GM21526 (cell line): ENCODE data around the gene RAD9A.

Source experiments
- ATAC-seq: cut with Tn5 transposase; IDR thresholded peaks from one replicate; pipeline ENCODE4 v1.9.1; 2021; ENCODE audit warnings: moderate library complexity; ENCODE audit not compliant: unreplicated experiment, low FRiP score

RAD9A gene

DNA sequence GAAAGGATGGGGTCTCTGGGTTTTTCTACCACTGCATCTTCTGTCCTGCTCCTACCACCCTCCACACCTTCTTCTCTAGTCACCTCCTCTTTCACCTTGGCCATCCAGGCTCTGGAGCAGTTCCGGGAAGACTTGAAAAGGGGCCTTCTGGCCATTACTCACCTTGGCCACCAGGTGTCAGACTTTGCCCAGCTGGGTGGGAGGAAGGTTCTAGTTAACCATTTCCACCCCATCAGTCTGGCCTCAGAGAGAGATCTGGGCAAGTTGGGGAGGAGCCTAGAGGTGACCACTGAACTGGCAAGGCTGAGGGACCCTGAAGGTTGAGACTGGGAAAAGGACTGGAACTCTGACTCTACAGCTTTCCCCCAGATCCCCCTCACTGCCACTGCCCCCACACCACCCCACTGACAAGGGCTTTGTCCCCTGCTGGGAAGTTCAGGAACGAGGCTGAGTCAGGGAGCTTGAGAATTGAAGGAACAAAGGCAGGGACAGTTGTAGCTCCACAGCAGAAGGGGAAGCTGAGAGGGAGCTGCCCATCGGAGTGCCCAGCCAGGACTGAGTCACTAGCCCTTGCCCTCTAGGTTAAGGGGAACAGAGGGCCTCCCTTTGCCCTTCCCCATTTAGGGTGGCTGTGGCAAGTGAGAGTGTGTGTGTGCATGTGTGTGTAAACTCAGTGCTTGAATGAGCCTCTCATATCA, 34.8 kb upstream of the RAD9A start:
- ATAC-seq: no peak

DNA sequence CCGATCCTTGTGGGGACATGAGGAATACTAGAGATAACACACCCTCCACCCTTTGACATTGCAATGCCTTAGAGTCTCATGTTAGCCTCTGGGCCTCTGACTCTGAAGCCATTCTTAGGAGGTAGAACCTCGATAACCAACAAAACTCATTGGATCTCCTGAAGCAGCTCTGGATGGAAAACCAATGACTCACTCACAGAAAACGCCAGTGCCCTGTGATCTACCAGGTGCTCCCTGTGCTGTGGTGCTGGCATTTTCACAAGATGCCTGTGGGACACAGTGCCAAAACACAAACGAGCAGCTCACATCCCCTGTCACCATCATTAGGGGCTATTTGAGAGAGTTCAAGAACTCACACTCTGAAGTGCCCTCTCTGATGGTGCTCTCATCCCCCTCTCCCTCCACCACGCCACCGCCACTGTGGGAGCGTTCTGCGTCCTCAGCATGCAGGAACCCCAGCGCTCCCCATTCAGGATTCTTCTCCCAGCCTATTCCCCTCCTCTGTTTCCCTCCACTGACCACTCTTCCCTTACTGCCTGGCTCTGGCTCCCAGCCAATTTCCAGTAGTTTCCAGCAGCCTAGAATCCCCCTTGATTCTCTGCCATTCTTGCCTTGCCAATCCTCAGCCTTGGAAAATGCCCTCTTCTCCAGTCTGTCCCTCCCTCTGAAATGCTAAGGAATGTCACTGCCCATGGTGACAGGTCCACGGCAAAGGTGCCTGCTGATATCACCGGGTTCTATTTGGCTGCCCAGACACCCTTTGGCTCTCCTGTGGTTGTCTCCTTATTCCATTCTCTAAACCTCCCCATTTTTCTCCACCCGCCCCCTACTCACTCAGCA, 33.7 kb upstream of the RAD9A start:
- ATAC-seq: no peak

DNA sequence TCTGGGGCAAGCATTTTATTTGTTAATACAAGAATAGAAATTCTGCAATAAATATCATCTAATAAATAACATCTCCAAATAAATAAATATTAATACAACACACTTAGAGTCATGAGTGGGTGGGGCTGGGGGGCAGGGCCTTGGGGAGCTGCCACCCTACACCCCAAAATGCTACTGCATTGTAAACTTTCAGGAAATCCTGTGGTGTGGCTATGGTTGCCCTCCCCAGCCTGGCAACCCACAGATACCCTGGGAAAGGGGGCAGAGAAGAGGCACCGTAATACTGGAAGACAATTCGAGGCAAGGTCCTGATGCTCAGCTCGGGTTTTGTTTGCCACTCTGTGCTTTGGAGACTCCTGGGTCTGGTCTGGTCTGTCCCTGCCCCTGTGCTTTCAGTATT, 27.6 kb upstream of the RAD9A start:
- no peak for ATAC-seq

DNA sequence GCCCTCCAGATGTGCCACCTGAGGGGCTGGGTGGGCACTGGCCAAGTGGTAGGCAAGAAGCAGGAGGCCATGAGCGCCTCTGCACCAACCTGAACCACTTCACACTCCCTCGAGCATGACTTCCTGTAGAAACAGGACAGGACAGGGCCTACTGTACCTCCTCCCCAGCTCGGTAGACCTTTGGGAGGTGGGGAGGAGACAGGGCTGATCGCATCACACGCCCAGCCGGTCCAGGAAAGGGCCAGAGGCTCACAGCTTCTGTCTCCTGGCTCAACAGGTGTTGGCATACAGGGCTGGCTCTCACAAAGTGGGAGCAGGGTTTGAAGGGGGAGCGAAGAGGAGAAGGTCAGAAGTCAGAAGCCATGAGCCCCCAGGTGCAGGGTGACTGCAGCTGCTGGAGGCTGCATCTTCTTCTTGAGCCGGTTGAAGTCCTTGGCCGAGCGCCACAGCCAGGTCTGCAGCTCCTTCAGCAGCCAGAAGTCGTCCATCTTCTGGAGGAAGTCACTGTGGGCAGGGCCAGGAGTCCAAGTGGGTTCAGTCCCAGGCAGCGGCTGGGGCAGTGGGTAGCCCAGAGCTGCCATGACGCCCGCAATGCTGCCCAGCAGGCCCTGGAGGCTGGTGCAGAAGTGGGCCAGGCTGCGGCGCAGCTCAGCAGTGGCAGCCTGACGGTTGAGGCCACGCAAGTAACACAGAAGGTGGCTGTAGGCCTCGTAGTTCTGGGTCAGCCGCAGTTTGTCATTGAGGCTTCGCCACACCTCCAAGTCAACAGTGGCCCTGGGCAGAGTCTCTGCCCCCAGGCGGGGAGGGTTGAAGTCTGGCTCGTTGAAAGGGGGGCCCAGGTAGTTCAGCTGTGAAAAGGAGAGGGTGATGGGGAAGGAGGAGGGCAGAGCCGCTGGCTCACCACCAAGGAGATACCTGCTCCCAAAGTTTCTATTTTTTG, 26.7 kb upstream of the RAD9A start:
- no peak for ATAC-seq

DNA sequence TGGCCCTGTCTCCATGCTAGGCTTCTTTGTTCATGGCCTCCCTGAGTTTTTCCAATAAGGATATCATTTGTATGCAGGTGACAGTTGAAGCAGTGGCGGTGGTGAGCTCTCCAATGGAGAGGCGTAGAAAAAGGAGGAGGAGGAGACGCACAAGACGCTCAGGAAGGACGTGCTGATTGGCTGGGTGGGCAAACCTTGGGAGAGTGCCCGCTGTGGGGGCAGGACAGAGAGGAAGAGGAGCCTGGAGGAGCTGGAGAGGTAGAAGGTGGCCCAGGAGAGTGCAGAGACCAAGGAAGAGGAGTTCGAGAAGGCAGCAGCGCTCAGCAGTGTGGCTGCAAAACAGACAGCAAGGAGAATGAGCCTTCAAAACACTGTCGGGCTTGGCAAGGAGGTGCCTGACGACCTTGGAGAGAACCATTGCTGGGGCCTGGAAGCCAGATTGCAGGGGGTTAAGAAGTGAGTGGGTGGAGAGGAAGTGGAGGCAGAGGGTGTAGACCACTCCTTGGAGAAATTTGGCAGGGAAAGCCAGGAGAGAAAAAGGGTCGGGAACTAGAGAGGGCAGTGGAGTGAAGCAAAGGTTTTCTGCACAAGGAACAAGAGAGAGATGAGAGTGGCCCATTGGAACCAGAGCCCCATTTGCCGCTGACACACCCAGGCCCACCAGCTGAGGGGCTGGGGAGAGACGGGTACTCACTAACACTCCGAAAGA, 25.9 kb upstream of the RAD9A start:
- ATAC-seq: no peak

DNA sequence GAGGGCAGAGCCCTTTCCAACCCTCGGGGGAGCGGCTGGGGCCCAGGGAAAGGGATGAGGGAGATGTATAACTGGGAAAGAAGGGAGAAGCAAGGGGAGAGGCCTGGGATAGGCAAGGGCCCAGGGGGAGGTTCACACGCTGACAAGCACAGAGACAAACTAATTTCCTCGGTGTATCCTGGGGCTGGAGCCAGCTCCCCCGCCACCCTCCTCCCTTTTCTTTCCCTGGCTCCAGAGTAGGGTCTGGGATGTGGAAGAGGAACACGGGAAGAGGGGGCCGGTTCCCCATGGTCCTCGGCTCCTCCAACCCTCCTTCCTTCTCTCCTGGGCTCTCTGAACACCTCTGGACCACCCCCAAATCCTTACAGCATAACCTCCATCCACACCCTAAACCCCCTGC, 25.2 kb upstream of the RAD9A start:
- ATAC-seq: no peak

DNA sequence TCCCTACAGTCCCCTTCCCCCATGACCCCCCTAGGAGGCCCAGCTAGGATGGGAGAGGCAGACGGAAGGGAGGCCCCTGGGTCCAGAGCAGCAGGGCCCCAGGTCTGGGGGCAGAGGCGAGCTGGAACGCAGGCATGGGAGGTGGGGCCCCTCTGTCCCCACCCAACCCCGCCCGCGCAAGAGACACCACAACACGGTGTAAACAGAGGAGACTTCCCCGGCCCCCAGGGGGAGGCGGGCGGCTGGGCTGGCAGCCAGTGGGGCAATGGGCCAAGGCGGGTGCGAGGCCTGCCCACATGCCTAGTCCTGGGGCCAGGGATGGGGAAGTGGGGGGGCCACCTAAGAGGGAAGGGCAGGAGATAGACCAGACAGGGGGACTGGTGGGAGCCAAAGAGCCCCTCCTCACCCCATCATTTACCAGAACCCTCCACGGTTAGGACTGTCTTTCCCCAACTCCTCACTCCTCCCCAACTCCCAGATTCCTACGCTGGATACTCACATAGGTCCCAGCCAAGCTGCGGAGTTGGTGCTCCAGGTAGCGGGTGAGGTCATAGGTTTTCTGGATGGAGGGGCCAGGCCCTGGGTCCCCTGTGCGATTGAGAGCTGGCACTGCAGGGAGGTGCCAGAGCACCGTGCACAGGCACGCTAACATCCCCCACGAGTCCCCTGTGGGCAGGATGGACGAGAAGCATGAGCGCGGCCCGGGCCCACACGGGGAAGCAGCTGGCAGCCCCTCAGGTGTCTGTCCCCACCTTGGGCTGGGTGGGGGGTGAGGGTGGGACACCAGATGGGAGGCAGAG, 24.6 kb upstream of the RAD9A start:
- ATAC-seq: no peak

DNA sequence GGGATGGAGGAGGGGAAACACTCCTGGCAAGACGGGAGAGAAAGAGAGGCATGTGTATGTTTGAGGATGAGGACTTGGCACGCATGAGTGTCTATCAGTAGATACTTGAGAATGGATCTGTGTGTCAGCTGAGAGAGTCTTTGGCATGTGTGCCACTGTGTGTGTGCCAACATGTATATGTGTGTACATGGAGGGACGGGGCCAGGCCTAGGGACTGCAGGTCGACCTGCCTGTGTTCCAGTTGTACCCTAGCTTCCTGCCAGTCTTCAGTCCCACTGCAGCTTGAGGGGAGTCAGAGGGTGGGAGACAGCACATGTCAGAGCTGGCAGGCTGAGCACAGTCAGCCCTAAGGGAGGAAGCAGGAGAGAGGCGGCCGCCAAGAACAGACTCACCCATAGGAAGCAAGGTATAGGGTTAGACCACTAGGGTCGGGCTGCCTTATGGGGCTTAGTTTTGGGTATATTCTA, 24.0 kb upstream of the RAD9A start:
- ATAC-seq: no peak

DNA sequence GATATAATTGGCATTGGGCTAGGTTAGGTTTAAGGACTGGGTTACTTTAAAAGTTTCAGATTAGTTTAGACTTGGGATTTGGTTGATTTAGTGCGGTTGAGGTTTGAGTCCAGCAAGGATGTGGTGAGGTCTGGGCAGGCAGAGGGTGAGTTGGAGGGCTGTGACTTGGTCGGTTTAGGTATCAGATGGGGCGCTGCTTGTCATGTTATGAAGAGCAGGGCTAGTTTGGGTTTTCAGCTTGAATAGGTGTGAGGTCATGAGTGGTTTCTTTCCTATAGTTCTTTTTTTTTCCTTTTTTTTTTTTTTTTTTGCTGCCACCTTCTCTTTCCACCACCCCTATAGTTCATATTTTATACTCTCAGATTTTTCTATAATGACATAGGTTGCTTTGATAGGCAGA, 23.2 kb upstream of the RAD9A start:
- ATAC-seq: no peak

DNA sequence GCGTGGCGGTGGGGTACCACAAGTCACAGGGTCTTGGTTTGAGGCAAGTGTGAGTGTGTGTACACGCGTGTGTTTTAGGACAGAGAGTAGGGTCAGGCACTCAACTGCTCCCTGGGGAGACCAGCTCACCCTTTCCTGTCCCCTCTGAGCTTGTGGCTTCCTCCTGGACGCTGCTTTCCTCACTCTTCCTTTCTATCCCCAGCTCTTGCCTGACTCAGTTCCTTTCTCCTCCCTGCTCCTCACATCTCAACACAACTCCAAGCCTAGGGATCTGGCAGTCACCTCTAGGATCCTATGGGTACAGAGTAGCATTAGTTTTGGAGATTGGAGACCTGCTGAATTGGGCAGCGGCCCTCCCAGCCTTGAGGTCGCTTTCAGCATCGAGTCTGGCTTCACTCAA, 22.5 kb upstream of the RAD9A start:
- ATAC-seq: no peak

DNA sequence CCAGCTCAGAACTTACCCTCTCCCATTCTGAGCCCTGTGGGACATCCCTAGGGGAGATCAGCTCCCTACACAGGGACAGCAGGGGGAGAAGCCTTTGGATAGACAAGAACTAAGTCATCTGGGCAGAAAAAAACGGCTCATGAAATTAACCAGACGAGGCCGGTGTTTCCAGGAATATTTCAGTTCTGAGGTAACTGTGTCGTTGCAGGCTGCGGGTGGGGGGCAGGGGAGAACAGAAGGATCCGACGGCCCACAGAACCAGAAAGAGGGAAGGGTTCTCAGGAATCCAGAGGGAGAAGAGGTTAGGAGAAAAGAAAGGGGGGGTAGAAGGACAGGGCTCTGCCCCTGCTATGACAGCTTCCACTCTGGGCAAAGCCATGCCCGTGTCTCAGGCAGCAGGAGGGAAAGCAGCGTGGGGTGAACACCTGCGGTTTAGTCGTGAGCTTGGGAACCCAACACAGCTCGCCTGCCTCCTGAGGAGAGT, 21.9 kb upstream of the RAD9A start:
- no peak for ATAC-seq

DNA sequence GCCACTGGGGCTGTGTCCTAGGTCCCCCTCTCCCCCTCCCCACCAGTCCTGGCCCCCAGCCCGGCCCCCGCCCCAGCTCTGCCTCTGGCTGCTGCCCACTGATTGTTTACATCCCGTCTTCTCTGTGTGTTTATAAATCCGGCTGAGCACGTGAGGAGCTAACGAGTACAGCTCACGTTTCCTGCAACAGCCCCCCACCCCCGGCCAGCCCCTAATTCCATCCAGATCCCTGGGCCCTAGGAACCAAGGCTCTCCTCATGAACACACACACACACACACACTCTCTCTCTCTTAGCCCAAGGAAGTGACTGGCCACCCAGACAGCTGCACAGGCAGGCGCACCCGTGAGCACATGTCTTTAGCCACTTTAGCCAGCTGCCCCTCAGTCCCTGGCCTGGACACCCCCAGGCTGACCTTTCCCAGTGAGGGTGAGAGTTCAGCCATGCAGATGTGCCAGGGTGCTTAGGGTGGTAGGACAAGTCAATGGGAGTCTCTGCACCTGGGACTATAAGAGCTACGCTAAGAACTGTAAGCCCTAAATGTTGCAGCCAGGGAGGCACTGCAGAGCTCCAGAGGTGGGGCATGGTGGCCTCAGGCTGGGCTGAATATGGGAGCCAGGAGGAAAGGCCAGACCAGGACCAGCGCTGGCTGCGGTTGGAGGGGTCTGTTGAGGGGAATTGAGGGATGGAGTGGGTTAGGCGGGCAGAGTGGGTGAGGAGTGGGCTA, 21.3 kb upstream of the RAD9A start:
- ATAC-seq: no peak

DNA sequence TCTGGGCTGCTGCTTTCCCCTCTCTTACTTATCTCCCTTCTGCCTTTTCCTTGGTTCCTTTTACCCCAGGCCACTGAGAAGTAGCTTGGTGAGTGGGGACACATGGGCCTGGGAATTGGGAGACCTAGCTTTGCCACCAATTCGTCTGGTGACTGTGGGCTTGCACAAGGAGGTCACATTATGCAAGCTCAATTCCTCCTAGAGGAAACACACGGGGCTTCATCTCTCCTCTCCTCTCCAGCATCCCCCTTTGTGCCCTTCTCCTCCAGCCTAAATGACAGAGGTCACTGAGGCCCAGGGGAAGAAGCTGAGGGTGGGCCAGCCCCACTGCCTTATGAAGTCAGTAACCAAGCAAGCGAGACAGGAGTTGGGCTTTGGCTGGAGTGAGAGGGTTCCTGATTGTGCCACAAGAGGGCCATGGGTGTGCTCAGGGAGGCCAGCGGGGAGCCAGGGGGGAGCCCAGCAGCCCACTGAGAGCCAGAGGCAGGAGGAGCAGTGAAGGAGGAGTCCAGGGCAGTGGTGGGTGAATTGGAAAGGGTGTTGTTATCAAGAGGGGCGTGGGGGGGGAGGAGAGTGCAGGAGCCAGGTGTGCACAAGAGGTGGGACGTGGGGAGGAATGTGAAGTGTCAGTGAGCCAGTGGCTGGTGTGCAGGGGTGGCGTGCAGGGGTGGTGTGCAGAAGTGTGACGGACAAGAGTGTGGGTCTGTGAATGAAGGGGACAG, 20.4 kb upstream of the RAD9A start:
- no peak for ATAC-seq

DNA sequence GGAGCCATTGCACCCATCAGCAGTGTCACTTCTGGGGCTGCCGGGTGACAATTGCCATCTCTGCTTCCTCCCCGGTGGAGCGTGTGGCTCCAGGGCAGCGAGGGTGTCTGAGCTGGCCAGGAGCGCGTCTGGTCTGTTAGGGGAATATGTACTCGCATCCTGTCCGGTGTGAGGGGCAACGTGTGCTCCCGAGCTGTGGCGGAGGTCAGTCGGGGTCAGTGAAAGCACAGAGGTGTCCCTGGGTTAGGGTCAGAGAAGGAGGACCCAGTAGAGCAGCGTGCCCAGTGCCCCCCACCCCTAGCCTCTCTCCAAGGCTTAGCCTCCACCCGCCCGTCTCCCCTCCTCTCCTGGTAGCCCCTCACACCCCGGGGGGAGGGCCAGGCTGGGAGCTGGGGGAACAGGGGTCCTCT, 19.9 kb upstream of the RAD9A start:
- ATAC-seq: no peak

DNA sequence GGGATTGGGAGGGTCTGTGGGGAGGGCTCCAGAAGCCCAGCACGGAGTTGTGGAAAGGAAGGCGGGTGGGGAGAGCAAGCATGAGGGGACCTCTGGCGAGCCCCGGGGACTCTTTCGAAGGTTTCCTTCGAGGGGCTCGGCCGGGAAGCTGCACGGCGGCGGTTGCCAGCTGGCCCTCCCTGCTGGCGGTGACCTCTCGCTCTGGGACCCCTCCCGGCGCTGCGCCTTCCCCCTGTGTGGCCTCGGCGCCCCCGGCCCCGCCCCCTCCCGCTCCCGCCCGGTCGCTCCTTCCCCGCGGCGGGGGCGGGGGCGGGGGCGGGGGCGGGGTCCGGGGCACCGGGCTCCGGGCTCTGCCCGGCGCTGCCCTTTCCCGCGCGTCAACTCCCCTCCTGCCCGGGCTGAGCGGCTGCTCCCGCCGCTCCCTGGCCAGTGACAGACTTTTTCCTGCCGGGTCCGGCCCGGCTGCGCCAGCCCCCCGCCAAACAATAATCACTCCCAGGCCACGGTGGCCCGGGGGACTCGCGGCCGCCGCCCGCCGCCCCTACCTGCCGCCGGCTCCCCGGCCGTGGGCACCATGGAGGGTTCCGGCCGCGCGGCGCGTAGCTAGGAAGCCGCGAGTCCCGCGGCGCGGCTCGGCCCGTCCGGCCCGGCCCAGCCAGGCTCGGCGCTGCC, 19.3 kb upstream of the RAD9A start:
- ATAC-seq: no peak

DNA sequence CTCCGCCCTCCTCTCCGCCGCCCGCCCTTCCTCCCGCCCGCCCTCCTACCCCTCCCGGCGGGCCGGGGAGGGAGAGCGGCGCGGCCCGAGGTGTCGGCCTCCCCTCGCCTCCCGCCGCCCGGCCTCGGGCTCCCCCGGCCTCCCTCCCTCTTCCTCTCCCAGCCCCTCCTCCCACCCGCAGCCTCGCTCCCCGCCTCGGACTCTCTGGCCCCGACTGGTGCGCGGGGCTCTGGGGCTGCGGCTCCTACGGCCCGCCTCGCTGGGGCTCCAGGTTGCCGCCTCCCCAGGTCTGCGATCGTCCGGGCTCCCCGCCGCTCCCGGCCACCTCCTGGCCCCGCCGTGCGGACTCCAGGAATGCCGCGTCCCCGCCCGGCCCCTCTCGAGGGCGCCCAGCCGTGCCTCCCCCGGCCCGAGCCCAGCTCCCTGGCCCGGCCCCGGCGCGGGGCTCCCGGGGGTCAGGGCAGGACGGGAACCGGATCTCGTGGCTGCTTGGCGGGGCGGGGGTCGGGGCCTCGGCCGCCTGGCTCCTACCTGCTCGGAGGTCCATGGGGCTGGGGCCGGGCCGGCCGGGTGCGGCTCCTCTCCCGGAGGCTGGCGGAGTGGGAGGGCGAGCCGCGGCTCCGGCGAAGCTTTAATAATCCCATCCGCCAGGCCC, 18.7 kb upstream of the RAD9A start, which contains the start of gene CLCF1:
CLCF1 (minus strand) TSS at position 606 of the 655 bp plus-strand sequence; CDS start at position 547, 59 bp downstream.
- no peak for ATAC-seq
